Posterior cingulate gyrus (tissue), 11 donors: ENCODE measurements around the gene ZXDB.
"Not testable (repeated sequence)": the region's sequence is repeated elsewhere in the genome, so short reads cannot be mapped to it uniquely, and the experiment has no call there.

Source experiments
- DNase-seq, 10 donors: peaks; one replicate each; pipeline versions ENCODE4 v3.0.0 to v3.0.0-alpha.2; 2020 to 2021; ENCODE audit warnings: mixed read lengths in 3 of 10
- intact Hi-C: fragments of 100-400 bp; cut with DNase I; formaldehyde crosslinking; loops from one replicate; pipeline ENCODE4 v1.15.1; 2023

Gene ZXDB

DNA sequence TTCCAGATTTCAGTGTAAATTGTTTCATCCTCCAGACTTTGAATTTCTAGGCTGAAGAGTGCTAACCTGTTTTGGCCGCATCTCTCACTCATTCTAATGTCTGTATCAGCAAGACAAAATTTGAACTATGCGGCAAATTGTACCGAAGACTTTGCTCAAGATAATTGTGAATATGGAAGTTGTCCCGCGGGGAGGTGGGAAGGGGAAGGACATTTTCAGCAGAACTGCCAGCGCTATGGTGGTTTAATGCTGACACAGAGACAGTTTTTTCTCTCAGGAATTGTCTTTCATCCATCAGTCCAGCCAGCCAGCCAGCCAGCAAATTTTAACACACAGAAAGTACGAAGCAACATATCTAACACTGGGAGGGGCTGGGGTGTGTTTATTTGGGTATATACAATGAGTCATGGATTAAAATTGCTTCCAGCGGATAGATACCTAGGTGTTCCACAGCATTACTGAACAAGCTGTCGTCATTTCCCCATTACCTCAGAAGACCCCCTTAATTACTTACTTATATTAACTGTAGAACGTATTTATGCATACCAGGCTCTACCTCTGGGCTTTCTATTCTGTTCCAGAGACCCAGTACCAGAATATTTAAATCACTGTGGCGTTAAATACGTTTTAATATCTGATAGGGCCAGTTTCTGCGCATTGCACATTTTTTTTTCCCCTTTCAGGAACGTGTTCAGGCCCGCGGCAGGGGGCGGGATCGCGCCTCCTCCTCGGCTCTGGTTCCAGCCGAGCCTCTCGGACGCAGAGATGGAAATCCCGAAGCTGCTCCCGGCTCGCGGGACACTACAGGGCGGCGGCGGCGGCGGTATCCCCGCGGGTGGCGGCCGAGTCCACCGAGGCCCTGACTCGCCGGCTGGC, at the start of gene ZXDB:
ZXDB (plus strand) TSS at position 728 of the 876 bp plus-strand sequence; CDS start at position 766, 38 bp downstream.
- intact Hi-C loops = not testable (repeated sequence)
- peak in 2 of 10 donors; percentile 3 to 57 for DNase-seq

GRCh38 chrX:57565198-57565597, 26.6 kb upstream of the ZXDB start:
- DNase-seq = no peak
- intact Hi-C loops = no loop called here

DNA sequence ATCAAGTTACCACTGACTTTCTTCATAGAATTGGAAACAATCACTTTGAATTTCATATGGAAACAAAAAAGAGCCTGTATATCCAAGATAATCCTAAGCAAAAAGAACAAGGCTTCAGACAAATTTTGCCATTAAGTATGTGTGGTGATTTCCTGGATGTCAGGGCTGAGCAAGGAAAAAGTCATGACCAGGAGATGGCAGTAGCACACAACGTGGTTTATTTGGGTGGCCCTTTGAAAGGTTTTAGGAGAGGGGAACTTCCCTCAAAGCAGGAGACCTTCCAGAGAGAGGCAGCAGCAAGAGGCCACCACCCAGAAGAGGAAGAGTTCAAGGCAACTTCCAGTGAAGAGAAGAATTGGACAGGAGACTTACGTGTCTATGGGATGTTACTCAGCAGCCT, 18.1 kb upstream of the ZXDB start:
- DNase-seq = no peak

GRCh38 chrX:57582948-57583347, 8.9 kb upstream of the ZXDB start:
- DNase-seq = not testable (repeated sequence)
- intact Hi-C loops = loop anchor here (10.0 kb wide), 1 partner anchor 342 kb away; no protein-coding TSS in a partner anchor

More for the DNA sequence above, 18.1 kb upstream of the ZXDB start:
- intact Hi-C loops = no loop called here

DNA sequence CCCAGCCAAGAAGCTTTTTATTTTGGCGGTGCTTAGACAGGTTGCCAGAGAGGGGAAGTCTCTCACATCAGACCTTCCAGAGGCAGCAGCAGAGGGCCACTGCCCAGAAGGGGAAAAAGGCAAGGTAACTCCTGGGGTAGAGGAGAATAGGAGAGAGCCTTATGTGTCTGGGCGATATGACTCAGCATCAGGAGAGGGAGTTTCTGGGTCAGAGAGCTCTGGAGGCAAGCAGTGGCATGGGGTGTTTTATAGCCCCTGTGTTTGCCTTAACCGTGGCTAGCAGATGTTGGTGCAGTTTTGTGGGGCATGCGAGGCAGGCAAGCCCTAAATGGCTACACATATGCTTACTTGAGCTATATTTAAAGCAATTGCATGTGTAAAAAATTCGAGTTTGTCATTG, 8.3 kb upstream of the ZXDB start:
- intact Hi-C loops = loop anchor here (10.0 kb wide), 1 partner anchor 341 kb away; no protein-coding TSS in a partner anchor

DNA sequence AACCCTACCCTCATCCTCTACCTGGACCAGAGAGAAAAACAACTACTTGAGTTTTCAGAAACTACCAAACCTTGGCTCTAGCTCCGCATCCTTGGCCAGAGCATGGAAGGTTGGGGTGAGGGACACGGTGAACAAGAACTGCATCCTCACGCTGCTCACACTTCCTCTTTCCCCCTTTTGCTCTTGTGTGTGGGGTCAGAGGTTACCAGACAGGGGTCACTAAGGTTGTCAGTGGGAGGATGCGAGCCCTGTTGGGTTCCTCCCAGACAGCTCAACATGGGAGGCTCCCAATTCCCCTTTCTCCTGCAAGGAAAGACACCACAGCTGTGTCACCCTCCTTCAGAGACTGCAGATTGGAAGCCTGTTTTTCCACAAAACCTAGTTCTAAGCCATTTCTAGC, 5.5 kb upstream of the ZXDB start:
- no peak for DNase-seq
- intact Hi-C loops = loop anchor here (10.0 kb wide), 1 partner anchor 338 kb away; no protein-coding TSS in a partner anchor

More for the DNA sequence above, 8.3 kb upstream of the ZXDB start:
- peak in 1 of 10 donors; percentile 41 for DNase-seq

- intact Hi-C loops = loop anchor here (10.0 kb wide), 1 partner anchor 338 kb away; no protein-coding TSS in a partner anchor
Observed at GRCh38 chrX:57587062-57587461, 4.7 kb upstream of the ZXDB start.

GRCh38 chrX:57587607-57588006, 4.2 kb upstream of the ZXDB start:
- no peak for DNase-seq

More at GRCh38 chrX:57587062-57587461, 4.7 kb upstream of the ZXDB start:
- no peak for DNase-seq

DNA sequence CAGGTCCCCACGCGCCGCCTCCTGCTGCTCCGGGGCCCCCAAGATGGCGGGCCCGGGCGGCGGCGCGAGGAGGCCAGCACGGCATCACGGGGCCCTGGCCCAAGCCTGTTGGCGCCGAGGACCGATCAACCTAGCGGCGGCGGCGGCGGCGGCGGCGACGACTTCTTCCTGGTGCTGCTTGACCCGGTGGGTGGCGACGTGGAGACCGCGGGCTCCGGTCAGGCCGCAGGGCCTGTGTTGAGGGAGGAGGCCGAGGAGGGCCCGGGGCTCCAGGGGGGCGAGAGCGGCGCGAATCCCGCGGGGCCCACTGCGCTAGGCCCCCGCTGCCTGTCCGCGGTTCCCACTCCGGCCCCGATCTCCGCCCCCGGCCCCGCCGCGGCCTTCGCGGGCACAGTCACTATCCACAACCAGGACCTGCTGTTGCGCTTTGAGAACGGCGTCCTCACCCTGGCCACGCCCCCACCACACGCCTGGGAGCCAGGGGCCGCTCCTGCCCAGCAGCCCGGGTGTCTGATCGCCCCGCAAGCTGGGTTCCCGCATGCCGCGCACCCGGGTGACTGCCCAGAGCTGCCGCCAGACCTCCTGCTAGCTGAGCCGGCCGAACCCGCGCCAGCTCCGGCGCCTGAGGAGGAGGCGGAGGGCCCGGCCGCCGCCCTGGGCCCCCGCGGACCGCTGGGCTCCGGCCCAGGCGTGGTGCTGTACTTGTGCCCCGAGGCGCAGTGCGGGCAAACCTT, 516 bp downstream of the ZXDB start:
- DNase-seq = peak in 7 of 10 donors; percentile 9 to 84 (median 32)
- intact Hi-C loops = not testable (repeated sequence)

More at GRCh38 chrX:57587607-57588006, 4.2 kb upstream of the ZXDB start:
- intact Hi-C loops = loop anchor here (10.0 kb wide), 1 partner anchor 337 kb away; no protein-coding TSS in a partner anchor

DNA sequence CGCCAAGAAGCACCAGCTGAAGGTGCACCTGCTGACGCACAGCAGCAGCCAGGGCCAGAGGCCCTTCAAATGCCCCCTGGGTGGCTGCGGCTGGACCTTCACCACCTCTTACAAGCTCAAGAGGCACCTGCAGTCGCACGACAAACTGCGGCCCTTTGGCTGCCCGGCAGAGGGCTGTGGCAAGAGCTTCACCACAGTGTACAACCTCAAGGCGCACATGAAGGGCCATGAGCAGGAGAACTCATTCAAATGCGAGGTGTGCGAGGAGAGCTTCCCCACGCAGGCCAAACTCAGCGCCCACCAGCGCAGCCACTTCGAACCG, 1.0 kb downstream of the ZXDB start:
- intact Hi-C loops = not testable (repeated sequence)
- peak in 4 of 10 donors; percentile 11 to 84 (median 48) for DNase-seq

DNA sequence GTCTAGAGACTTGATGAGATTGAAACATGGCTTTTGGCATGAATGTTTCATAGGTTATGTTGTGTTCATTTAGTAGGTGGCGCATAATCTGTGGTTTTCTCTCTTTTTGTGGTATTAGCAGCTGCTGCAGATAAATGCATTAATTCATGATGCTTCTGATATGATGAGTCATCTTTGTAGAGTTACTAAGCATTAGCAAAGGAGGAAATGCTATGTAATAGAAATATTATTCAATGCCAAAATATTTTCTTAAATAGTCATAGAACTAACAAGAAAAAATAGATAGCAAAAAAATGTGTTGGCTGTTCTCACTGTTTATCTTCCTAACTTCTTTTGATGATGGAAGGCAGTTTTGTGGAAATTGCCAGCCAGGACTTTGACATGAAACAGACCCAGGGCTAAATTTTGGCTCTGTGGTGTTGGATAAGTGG, 3.6 kb downstream of the ZXDB start:
- intact Hi-C loops = no loop called here
- no peak for DNase-seq

DNA sequence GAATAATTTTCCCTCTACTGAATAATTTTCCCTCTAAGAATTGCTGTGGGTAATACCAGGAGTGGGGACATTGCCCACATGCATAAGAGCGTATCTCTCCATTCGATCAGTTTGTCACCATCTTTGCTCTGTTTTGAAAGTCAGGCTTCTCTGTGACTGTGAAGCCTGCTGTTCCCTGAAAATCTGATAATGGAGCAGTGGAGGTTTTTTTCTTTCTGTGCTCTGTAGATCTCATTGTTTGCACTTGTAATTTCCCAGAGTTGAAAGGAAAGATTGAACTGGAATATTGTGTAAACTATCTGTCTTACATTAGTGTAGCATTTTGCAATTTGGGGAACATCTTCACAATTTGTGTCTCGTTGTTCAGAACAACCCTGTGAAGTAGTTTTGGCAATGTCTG, 4.3 kb downstream of the ZXDB start:
- intact Hi-C loops = no loop called here
- no peak for DNase-seq

DNA sequence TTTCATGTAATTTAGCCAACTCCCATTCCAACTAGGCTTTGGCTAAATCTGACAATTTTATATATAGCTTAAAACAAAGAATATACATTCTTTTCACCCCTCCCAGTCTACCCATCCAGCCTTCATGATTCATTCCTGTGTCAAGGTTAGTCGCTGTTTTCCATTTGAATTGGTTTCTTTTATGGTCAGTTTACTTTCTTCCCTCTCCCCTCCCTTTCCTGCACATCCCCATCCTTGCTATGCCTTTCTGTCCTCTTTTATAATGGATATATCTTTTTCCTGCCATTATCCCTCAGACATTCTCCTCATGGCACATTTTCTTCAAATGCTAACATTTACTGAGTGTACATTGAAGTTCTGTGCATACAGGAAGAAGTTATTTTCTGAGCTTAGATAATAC, 4.7 kb downstream of the ZXDB start:
- no peak for DNase-seq
- intact Hi-C loops = no loop called here

DNA sequence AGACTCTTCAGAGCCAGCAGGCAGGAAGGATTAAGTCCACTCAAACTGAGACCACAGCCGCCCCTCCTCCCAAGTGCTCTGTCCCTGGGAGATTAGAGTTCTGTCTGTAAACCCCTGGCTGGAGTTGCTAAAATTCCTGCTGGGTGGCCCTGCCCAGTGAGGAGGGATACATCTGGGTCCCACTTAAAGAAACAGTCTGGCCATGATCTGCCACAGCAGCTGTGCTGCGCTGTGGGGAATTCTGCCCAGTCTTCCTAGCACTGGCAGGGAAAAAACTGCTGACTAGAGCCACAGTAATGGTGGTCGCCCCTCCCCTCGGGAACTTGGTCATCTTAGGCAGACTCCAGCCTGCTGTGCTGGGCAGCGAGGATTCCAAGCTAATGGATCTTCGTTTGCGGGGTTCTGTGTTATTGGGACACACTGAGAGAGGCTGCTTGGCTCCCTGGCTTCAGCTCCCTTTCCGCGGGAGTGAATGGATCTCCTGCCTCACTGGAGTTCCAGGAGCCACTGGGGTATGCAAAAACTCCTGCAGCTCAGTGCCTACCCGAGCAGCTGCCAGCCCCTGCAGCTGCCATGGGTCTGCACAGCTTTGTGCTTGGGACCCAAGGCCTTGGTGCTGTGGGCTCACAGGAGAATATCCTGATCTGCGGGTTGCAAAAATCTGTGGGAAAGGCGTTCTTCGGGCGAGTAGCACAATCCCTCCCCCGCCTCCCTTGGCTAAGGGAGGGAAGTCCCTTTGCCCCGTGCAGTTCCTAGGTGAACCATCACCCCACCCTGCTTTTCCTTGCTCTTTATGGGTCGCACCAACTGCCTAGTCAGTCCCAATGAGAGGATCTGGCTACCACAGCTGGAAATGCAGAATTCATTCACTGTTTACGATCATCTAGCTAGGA, 15.7 kb downstream of the ZXDB start:
- intact Hi-C loops = no loop called here
- peak in 1 of 10 donors; percentile 73 for DNase-seq

GRCh38 chrX:57613351-57613750, 21.5 kb downstream of the ZXDB start:
- not testable (repeated sequence) for DNase-seq

GRCh38 chrX:57629438-57629837, 37.6 kb downstream of the ZXDB start:
- DNase-seq = peak in 1 of 10 donors; percentile 68
- intact Hi-C loops = not testable (repeated sequence)

More at GRCh38 chrX:57613351-57613750, 21.5 kb downstream of the ZXDB start:
- intact Hi-C loops = not testable (repeated sequence)

DNA sequence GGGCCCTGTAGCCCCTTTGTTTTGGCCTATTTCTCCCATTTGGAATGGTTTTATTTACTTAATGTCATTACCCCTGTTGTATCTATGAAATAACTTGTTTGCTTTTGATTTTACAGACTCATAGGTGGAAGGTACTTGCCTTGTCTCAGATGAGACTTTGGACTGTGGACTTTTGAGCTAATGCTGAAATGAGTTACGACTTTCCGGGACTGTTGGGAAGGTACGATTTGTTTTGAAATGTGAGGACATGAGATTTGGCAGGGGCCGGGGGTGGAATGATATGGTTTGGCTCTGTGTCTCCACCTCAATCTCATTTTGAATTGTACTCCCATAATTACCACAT, 48.8 kb downstream of the ZXDB start:
- intact Hi-C loops = no loop called here
- DNase-seq = no peak

DNA sequence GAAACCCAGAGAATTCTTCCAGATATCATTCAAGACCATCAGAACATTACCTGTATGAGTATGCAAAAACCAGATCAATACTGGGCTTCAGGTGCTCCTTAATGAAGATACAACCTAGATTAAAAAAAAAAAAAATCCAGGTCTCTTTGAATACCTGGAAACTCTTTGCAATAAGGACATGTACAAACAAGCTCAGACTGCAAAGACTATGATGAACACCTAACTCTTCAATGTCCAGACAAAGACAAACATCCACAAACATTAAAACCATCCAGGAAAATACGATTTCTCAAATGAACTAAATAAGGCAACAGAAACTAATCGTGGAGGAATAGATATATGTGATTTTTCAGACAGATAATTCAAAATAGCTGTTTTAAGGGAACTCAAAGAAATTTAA, 49.5 kb downstream of the ZXDB start:
- no peak for DNase-seq

DNA sequence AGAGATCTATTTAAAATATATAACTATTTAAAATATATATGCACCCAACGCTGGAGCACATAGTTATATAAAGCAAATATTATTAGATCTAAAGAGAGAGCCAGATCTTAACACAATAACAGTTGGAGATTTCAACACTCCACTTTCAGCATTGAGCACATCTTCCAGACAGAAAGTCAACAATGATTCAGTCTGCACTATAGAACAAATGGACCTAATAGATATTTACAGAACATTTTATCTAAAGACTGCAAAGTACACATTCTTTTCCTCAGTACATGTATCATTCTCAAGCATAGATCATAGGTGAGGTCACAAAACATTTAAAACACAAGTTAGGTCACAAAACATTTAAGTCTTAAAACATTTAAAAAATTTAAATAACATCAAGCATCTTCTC, 51.9 kb downstream of the ZXDB start:
- intact Hi-C loops = no loop called here
- DNase-seq = no peak

More for the DNA sequence above, 49.5 kb downstream of the ZXDB start:
- intact Hi-C loops = no loop called here

DNA sequence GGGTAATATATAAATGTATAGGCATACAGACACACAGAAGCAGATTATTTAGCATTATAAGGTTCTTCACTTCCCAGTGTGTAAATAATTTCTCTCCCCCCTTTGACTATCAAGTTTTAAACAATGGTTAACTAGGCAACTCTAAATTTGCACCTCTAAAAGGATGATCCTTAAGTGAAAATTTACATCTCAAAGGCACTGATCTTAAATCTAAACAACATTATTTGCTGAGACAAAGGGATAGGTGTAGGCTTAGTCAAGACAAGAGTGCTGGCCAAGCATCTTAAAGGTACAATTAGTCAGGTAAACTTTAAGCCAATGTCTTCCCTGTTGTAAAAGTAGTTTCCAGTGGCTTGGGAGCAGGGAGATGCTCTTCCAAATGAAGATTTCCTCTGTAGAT, 55.2 kb downstream of the ZXDB start:
- DNase-seq = no peak
- intact Hi-C loops = no loop called here
